NCI-H2227 (cell line): ENCODE results near the gene RBM38.

Source experiments
- DNase-seq: peaks from one replicate; lab custom pipeline; 2025; ENCODE audit not compliant: unreplicated experiment; lab: John Stamatoyannopoulos, UW

RBM38 gene

GRCh38 chr20:57433657-57434389 is 42.6 kb downstream of the RBM38 start:
- DNase-seq: no peak

GRCh38 chr20:57434390-57434700 is 43.1 kb downstream of the RBM38 start:
- DNase-seq: no peak

GRCh38 chr20:57435105-57435497 is 43.9 kb downstream of the RBM38 start:
- DNase-seq: peak; percentile 57

- peak; percentile 63 for DNase-seq
These were observed 44.5 kb downstream of the RBM38 start for GRCh38 chr20:57435498-57436222.

DNA sequence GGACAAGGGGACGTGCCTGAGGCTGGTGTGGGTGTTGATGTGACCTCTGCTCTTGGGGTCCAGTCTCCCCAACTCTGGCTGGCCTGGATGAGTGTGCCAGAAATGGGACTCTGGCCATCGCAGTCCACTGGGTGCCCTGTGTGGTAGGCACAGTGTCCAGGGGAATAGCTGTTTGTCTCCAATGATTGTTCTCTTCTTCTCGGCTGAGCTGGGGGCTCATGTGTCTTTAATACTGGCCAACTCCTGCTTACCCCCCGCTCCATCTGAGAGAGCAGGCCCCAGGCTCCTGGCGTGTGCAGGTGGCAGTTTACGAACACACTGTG is 45.0 kb downstream of the RBM38 start:
- no peak for DNase-seq

DNA sequence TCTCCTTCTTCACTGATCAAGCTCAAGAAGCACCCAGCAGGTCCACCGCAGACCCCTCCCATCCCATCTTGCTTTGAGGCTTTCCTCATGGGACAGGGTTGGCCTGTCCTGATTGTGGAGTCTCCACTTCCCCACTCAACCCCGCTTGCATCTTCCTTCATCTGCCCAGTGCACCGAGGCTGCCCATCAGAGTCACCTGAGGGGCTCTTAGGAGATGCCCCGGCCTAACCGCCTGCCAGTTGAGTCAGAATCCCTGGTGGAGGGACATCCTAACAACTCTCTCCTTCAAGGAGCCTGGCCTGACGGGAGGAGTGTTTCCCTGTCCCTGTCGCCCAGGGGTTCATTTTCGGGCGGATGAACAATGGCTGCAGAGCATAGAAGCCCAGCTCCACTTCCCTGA is 46.1 kb downstream of the RBM38 start:
- no peak for DNase-seq

- DNase-seq: no peak
These were observed 46.6 kb downstream of the RBM38 start for GRCh38 chr20:57437672-57438330.

DNA sequence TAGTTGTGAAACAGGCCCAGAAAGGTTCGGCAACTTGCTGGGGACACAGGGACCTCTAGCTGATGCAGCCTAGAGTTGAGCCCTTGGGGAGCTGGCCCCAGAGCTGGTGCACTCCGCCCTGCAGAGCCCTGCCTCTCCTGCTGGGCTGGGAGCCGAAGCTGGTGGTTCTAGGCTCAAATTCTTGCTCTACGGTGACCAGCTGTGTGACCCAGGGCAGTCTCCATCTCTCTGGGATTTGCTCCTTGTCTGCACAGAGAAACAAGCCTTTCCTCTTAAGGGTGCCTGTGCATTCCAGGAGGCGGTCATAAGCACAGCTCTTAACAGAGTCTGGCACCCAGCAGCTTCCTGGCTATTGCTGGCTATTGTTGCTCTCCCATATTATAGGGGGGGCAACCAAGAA is 47.4 kb downstream of the RBM38 start:
- DNase-seq: no peak

DNA sequence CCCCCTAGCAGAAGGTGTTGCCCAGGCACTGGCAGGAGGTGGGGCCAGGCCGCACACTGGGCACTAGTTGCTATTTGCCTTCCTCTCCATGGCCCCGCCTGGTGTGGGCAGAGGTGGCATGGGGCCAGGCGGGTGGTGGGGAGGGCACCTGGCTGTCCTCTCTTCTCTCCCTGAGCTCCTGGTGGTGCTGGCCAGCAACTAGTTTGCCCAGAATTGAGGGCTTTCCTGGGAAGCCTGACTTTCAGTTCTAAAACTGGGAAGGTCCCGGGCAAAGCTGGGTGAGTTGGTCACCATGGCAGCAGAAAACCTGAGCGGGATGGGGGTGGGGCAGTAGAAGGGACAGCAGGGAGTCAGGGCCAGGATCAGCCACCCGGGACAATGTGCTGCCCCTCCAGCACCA is 48.2 kb downstream of the RBM38 start:
- DNase-seq: no peak

- DNase-seq: no peak
These were observed 48.8 kb downstream of the RBM38 start for GRCh38 chr20:57439993-57440392.

DNA sequence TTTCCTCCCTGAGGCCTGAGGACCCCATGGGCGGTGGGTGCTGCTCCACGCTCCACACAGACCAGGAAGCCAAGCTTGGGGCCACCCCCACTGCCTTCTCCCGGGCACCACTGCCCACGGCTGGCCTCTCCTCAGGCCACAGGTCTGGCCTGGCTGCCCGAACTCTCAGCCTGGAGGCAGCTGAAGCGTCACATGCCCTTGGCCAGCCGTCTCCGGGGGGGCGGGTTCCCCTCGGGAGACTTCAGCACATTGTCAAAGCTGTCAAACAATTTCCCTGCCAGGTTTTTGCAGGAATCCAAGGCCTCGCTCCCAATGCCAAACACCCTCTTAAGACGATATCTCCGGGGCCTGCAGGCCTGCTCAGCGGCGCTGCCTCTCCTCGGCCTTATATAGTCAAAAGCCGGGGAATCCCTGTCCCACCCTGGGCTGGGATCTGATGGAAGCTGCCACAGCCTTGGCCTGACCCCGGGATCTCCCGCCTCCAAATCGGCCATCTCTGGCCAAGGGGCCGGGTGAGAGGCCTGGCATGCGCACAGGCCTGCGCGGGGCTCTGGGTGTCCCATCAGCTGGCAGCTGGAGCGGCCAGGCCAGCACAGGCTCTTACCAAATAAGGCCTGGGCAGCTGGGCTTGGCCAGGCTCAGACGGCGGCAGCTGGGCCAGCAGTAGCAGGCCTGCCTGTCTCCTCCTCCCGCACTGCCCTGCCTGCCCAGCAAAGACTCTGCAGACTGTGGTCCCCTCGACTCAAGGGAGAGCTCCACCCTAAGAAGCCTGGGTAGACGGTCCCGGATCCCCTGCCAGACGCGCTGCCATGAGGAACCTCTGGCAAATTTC is 49.7 kb downstream of the RBM38 start:
- DNase-seq: no peak

DNA sequence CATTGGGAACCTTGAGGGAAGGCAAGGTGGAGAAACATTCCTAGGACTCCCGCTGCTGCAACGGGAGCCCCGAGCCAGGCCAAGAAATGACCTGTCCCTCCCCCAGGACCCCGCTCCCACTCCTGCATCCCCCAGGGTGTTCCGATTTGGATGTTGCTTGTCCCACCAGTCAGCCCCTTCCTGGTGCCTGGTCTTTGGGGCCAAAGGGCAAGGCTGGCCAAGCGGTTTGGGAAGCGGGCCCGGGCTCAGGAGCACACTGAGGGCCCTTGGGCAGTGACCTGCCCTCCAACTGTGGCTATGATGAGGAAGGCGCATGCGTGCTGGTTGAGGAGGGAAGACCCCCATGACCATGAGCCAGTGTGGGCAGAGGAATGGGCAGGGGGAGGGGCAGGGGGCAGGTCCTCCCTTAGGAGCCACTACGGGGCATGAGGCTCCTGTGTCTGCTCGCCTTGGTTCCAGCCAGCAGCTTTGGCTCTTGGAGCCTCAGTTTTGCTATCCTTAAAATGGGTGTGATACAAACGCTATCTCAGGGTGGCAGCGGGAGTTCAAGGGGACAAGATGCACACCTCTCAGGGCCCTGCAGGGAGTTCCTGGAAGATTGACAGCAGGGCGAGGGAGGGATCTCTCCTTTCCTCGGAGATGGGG is 50.4 kb downstream of the RBM38 start:
- no peak for DNase-seq

DNA sequence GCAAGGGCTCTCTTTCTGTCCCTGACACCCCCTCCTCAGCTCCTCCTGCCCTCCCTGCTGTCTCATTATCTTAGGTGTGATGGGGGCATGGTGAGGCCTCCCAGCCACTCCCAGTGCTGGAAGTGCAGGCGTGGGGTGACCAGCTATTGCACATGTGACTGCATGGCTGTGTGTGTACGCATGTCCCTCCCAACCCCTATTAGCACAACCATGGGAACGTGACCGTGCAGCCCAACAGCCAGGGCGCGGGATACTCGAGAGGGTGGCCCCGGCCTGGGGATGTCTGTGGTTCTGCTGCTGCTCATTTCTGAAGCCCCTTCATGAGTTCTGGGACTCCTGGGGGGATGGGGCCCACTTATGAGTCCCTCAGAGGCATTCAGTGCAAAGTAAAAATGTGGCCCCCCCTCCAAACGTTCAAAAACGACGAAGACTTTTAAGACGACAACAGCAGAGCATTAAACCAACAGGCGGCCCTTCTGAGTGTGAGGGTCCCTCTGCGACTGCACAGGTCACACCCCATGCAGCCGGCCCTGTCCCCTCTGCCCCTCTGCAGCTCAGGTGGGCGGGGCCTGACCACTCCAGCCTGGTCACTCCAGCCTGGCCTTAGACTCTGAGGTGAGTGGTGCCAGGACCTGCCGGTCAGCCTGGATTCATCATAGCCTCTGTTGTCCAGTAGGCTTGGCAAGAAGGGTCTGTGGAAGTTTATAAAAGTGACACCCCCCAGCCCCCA is 51.1 kb downstream of the RBM38 start:
- DNase-seq: no peak

DNA sequence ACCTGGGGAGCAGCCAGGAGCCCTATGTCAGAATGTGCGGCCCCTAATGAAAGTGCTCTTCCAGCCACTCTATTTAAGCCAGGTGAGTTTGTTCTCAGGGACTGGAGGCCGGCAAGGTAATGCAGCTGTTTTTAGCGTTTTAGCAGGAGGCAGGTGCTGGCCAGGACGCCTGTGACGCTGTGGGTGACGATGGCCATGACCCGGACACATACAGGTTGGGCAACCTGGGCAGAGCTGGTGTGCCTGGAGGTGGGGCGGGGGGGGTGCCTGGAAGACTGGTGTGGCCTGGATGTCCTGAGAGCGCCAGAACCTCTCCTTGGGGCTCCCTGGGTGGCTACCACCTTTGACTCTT is 51.7 kb downstream of the RBM38 start:
- no peak for DNase-seq

GRCh38 chr20:57443349-57444265 is 52.4 kb downstream of the RBM38 start:
- DNase-seq: no peak

DNA sequence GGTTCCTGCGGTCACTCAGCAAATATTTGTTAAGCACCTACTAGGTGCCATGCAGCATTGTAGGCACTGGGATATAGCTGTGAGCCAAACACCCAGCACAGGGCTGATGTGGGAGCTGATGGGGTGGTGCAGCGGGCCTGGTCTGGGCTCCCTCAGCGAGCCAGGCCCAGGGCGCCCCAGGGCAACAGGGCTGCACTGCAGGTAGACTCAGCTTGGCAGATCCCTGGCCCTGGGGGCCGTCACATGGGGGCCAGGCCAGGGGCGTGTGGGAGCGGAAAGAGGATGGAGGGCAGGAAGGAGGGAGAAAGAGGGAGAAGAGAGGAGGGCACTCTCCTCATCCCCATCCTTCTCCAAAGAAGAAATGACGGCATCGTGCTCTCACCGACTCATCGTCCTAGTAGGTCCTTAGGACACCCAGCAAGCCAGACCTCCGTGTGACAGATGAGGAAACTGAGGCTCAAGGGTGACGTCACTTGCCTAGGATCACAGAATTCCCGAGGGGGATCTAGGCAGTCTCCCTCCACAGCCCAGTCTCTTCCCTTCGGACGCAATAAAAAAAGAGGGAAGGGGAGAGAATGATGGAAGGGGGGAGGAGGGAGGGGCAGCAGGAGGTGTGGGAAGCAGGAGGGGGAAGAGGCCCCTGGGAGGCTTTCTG is 53.3 kb downstream of the RBM38 start:
- DNase-seq: no peak

GRCh38 chr20:57445298-57445697 is 54.1 kb downstream of the RBM38 start:
- DNase-seq: no peak

GRCh38 chr20:57445774-57446173 is 54.6 kb downstream of the RBM38 start:
- DNase-seq: no peak

- DNase-seq: no peak
These were observed 57.7 kb downstream of the RBM38 start for GRCh38 chr20:57448764-57449354.
